GOT3 (cell line): ENCODE measurements around the gene NFIL3.
"Not testable (repeated sequence)": the region's sequence is repeated elsewhere in the genome, so short reads cannot be mapped to it uniquely, and the experiment has no call there.

Source experiments
- DNase-seq: peaks from one replicate; lab custom pipeline; 2025; ENCODE audit warnings: mixed read lengths; lab: John Stamatoyannopoulos, UW

The NFIL3 gene, protein sequence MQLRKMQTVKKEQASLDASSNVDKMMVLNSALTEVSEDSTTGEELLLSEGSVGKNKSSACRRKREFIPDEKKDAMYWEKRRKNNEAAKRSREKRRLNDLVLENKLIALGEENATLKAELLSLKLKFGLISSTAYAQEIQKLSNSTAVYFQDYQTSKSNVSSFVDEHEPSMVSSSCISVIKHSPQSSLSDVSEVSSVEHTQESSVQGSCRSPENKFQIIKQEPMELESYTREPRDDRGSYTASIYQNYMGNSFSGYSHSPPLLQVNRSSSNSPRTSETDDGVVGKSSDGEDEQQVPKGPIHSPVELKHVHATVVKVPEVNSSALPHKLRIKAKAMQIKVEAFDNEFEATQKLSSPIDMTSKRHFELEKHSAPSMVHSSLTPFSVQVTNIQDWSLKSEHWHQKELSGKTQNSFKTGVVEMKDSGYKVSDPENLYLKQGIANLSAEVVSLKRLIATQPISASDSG

GRCh38 chr9:91423785-91424402, at the start of gene NFIL3:
Gene NFIL3 (minus strand): TSS chr9:91423832. CDS start chr9:91410734, 13,098 bp downstream.
- no peak for DNase-seq

- not testable (repeated sequence) for DNase-seq
Measured at GRCh38 chr9:91471524-91471923, 47.9 kb upstream of the NFIL3 start.

DNA sequence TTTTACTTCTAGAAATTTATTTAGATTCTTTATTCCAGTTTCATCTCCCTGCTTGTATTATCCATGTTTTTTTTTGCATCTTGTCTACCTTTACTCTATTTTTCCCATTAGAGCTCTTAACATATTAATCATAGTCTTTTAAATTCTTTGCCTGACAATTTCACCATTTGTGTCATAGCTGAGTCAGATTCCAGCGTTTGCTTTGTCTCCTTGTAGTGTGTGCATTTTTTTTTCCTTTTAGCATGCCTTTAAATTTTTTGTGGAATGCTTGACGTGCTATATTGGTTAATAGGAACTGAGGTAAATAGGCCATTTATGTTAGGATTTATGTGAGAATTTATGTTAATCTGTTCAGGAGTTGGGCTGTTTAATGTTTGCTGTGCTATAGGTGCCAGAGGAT, 41.8 kb upstream of the NFIL3 start:
- no peak for DNase-seq

DNA sequence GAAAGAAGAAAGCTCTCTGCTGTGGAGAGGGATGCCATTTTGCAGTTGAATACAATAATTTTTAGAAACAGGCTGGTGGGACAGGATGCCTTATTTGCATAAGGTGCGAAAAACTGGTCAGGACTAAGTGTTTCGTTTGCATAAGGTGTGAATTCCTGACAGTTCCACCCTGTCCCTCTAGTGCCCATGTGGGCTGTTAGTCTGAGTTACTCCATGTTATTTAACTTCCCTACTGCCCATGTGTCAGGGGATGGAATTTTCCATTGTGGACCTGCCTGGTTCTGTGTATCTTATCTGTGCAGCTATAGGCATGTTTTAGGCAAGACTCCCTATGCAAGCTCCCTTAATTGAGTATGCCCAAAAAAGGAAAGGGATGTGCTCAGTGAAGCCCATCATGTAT, 35.3 kb upstream of the NFIL3 start:
- DNase-seq, result no peak

DNA sequence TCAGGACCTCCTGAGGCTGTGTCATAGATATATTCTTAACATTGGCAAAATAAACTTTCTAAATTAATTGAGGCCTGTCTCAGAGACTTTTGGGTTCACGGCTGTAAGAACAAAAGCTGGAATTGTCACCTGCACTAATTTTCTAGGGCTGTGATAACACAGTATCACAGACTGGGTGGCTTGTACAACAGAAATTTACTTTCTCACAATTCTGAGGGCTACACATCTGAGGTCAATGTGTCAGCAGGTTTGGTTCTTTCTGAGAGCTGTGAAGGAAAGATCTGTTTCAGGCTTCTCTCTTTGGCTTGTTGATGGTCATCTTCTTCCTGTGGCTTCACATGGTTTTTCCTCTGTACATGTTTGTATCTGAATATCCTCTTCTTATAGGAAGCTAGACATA, 29.2 kb upstream of the NFIL3 start:
- DNase-seq, result no peak

DNA sequence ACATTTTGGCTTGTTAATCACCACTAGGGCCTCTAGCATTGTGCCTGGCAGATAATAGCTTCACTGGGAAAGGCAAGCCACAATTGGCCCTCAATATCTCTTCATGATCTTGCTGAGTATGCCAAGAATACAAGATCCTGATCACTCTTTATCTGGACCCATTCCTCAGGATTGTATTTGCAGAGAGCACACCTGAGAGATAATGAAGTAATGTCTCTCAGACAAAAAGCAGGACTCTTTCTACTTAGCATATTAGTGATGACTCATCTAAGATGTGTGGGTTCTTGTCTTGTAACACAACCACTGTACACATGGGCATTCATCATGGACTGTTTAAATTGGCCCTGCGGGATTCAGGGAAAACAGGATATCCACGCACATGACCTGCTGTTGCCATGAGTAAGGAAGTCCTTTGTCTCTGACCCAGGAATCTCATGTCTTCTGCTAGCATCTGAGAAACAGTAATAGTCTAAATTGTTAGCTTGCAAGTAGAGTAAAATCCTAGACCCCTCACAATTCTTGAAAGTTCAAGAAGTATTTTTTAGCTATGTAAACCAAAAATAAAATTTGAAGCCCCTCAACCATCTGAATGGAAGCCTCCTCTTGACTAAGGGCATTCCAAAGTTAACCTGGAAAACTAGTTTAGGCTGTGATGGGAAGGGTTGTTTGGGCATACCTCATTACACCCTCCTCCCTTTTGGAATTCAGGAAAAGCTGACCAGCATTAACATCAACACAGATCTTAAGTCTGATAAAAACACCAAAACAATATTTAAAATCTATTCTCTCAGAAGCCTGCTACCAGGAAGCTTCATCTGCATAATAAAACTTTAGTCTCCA, 28.0 kb upstream of the NFIL3 start:
- DNase-seq, result no peak

GRCh38 chr9:91445135-91445534, 21.5 kb upstream of the NFIL3 start:
- DNase-seq, result no peak

DNA sequence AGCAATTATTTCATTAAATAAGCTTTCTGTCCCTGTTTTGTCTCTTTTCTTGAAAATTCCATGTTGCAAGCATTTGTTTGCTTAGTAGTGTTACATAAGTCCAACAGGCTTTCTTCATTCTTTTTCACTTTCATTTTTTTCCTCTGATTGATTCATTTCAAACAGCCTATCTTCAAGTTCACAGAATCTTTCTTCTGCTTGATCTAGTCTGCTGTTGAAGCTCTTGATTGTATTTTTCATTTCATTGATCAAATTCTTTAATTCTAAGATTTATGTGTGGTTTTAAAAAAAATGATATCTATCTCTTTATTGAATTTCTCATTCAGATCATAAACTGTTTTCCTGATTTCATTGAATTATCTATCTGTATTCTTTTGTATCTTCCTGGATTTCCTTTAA, 20.4 kb upstream of the NFIL3 start:
- no peak for DNase-seq

DNA sequence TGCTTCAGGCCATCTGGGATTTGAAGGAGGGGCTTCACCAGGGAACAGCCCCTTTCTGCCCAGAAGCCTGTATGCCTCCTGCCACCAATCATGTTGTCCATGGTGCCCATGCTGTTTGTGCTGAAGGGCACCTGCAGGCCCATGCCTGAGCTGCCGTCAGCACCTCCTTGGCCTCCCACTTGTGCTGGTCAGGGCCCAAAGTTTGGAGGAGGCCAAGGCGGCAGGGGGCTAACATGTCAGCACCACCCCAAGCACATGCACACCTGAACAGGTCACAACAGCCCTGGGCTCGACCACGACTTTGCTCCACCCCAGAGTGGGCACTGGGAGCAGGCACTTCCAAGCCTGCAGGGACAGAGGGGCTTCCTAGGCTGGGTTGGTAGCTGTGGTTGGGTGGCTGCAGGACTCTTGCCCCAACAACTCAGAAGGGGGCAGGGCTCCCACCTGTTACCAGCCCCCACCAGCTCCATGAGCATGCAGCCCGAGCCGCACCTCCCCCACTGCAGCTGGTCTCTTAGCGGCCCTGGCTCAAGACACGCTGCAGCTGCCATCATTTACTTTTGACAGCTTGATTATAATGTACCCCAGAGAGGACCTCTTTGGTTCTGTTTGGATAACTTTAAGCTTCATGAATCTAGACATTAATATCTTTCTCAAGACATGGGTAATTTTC, 19.8 kb upstream of the NFIL3 start:
- no peak for DNase-seq

DNA sequence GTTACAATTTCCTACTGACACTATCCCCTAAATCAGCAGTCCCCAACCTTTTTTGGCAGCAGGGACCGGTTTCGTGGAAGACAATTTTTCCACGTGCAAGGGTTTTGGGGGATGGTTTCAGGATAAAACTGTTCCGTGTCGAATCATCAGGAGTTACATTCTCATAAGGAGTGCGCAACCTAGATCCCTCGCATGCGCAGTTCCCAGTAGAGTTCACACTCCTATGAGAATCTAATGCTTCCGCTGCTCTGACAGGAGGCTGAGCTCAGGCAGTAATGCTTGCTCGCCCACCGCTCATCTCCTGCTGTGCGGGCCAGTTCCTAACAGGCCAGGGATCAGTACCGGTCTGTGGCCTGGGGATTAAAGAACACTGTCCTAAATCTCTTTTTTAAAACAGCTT, 13.2 kb upstream of the NFIL3 start:
- DNase-seq, result no peak

DNA sequence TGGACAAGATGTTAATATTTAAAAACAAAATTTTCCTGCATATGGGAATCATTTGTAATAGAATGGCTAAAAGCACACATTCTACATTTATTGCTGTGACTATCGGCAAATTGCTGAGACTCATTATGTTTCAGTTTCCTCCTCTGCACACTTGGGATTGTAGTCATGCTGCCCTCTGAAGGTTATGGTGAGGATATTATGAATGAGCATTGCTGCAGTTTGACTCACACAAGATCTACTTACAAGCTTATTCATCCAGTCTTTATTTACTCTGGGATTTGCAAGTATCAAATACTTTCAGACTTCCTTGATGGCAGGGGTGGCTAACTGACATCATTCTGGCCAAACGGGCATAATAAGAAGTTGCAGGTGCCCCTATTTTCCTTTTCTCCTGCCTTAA, 9.5 kb upstream of the NFIL3 start:
- DNase-seq, result no peak

GRCh38 chr9:91431485-91431884, 7.9 kb upstream of the NFIL3 start:
- DNase-seq, result no peak

GRCh38 chr9:91429501-91429900, 5.9 kb upstream of the NFIL3 start:
- DNase-seq, result no peak

- DNase-seq, result no peak
Measured at GRCh38 chr9:91428927-91429351, 5.3 kb upstream of the NFIL3 start.

GRCh38 chr9:91428436-91428835, 4.8 kb upstream of the NFIL3 start:
- DNase-seq, result no peak

GRCh38 chr9:91427873-91428272, 4.2 kb upstream of the NFIL3 start:
- no peak for DNase-seq

DNA sequence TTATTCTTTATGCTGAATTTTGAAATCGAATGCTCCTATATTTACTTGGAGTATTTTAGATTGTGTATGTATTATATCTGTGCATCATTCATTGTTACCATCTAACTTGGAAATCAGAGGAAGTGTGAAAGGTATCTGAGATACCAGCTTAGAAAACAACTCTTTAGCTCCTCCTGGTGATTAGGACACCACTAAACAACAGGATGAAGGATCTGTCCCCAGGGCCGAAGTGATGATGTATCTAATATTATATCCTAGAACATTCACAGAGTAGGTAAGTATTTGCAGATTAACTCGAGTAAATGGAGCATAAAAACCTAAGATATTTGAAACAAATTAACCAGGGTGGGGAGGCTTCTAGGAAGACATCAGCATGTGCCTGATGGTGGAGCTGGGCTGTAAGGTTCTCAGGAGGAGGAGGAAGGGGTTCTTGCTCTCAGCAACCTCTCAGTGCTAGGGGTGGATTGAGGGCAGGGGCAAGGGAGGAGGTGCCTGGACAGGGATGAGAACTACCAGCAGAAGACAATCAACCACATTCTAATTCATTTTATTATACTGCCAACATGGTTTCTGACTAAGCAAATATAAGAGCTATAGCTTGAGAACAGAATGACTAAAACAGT, 2.6 kb upstream of the NFIL3 start:
- DNase-seq, result no peak

DNA sequence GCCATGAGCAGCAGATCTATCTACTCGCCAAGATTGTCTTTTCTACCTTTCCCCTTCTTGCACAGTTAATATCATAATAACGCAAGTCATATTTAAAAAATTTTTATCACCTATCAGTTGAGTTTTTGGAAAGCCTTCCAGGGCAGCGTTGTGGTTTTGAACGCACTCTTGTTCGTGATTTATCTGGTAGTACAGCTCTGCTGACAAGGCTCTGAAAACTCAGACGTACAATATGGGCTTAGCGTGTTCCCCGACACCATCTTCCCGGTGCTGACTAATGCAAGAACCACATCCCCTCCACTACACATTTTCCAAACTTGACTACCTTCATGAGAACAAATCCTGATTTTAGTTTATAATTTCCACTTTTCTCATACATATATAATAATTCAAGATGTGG, 1.6 kb upstream of the NFIL3 start:
- DNase-seq, result no peak

- DNase-seq, result no peak
Measured at GRCh38 chr9:91424403-91425176, 958 bp upstream of the NFIL3 start.

DNA sequence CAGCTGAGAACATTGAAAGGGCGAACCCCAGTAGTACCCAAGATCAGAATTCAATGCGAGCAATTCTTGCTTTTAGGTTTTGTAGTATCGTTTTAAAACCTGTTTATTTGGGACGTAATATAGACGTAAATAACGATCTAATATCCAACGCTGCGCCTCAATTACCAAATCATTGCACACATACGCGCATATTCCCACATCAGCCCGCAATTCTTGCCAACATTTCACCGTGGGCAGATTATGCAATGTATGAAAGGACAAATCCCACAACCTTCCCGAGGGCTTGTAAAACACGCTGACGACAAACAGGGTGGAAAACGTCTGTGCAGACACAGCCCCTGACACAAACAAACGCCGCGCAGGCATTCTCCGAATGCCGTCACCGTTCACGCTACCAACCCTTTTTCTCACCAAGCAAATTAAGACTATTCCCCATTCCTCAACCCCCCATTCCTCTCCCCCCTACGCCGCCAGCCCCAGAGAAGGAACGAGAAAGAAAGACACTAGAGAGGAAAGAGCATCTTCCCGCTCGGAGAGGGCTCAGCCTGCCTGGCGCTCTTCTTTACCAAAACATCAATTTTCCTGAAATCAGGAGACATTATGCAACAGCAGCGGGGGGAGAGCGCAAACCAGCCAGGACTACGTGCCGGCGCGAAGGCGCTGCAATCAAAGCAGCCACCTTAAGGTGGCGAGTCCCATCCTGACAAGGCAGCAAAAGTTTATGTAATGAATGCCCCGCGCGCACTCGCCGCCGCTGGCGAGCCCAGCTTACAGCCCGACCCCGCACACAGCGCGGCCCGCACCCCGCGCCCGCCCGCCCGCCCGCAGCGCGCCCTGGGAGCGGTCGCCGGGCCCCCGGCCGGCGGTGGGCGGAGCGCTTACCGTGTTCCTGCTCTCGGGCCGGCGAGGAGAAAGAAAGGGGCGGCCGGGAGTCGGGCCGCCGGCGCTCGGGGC, 597 bp downstream of the NFIL3 start:
- no peak for DNase-seq
